MM.1S (cell line): Measurements from ENCODE around the gene GSE1.

ENCODE experiments used
- DNase-seq: peaks from one replicate; pipeline ENCODE4 v3.0.0-alpha.2; 2015
- H2AFZ ChIP-seq: fragments of 300-600 bp; sonication (generic); 2 replicates; pipeline ENCODE4 v1.6.0; 2016; ENCODE audit warnings: antibody characterized with exemption, low read length
- H3F3A ChIP-seq: fragments of 300-600 bp; sonication (generic); 2 replicates; pipeline ENCODE4 v1.6.1; 2016; ENCODE audit warnings: mild to moderate bottlenecking, antibody characterized with exemption, low read length, moderate library complexity, mixed read lengths; ENCODE audit not compliant: insufficient read depth
- H3K27ac ChIP-seq: fragments of 300-600 bp; sonication (generic); 2 replicates; pipeline ENCODE4 v1.5.1; 2016; ENCODE audit warnings: mild to moderate bottlenecking, low read length
- H3K27me3 ChIP-seq: fragments of 300-600 bp; sonication (generic); replicated peaks from 2 replicates; pipeline ENCODE4 v1.6.0; 2016; ENCODE audit warnings: low read length; ENCODE audit not compliant: insufficient read depth
- H3K36me3 ChIP-seq: fragments of 300-600 bp; sonication (generic); replicated peaks from 2 replicates; pipeline ENCODE4 v1.6.1; 2016; ENCODE audit warnings: mild to moderate bottlenecking, low read length, mixed read lengths; ENCODE audit not compliant: insufficient read depth
- H3K4me1 ChIP-seq: fragments of 300-600 bp; sonication (generic); 2 replicates; pipeline ENCODE4 v1.6.1; 2016; ENCODE audit warnings: low read length, mixed read lengths
- H3K4me2 ChIP-seq: fragments of 300-600 bp; sonication (generic); 2 replicates; pipeline ENCODE4 v1.6.0; 2016; ENCODE audit warnings: low read depth, low read length
- H3K4me3 ChIP-seq: fragments of 300-600 bp; sonication (generic); 2 replicates; pipeline ENCODE4 v1.5.1; 2016; ENCODE audit warnings: low read length, mixed read lengths
- H3K79me2 ChIP-seq: fragments of 300-600 bp; sonication (generic); 2 replicates; pipeline ENCODE4 v1.6.1; 2016; ENCODE audit warnings: mixed run types, low read length, mixed read lengths
- H3K9ac ChIP-seq: fragments of 300-600 bp; sonication (generic); 2 replicates; pipeline ENCODE4 v1.6.1; 2016; ENCODE audit warnings: low read length, mixed read lengths
- H3K9me2 ChIP-seq: fragments of 300-600 bp; sonication (generic); replicated peaks from 2 replicates; pipeline ENCODE4 v1.6.1; 2016; ENCODE audit warnings: mild to moderate bottlenecking, low read length, mixed read lengths; ENCODE audit not compliant: insufficient read depth
- H3K9me3 ChIP-seq: fragments of 300-600 bp; sonication (generic); replicated peaks from 2 replicates; pipeline ENCODE4 v1.6.1; 2016; ENCODE audit warnings: mild to moderate bottlenecking, low read length, mixed read lengths; ENCODE audit not compliant: insufficient read depth
- H4K20me1 ChIP-seq: fragments of 300-600 bp; sonication (generic); 2 replicates; pipeline ENCODE4 v1.6.1; 2016; ENCODE audit warnings: mild to moderate bottlenecking, low read length, moderate library complexity, mixed read lengths; ENCODE audit not compliant: insufficient read depth
- EZH2 ChIP-seq: fragments of 300-600 bp; sonication (generic); optimal IDR thresholded peaks from 2 replicates; pipeline ENCODE3; 2017; ENCODE audit warnings: low read depth, mild to moderate bottlenecking, antibody characterized with exemption, low read length, mixed read lengths
- EZH2phosphoT487 ChIP-seq: fragments of 300-600 bp; sonication (generic); IDR thresholded peaks from 2 replicates; pipeline ENCODE4 v1.6.1; 2018; ENCODE audit warnings: antibody characterized with exemption, low read length
- TF ChIP-seq, protein P1 (sequence below): fragments of 300-600 bp; sonication (generic); IDR thresholded peaks from 2 replicates; pipeline ENCODE4 v1.5.1; 2016; ENCODE audit warnings: antibody characterized with exemption, low read length, mixed read lengths

The GSE1 gene

DNA sequence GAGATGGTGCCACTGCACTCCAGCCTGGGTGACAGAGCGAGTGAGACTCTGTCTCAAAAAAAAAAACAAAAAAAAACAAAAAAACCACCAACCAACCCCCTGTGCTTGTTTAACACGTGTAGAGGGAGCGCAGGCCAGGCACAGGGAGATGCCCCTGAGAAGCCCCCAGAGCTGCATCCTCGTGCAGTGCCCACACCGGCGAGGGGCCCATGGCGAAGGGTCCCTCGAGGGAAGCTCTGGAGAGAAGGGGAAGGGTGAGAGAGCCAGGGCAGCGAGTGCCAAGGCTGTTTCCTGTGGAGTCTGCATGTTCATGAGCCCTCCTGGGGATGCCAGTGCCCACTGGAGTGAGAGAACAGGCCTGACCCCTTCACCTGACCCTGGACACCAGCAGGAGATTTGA, 47.8 kb upstream of the GSE1 start:
- no peak for DNase-seq
- no peak overlapping the region for H2AFZ ChIP-seq
- H3K9me2 ChIP-seq: no peaks in the 10 kb centered on the region
- H3K4me2 ChIP-seq: no peak overlapping the region
- no peaks in the 10 kb centered on the region for H3K27me3 ChIP-seq
- H3K9ac ChIP-seq: no peak overlapping the region
- H3K27ac ChIP-seq: no peak overlapping the region
- H3K9me3 ChIP-seq: no peaks in the 10 kb centered on the region
- H4K20me1 ChIP-seq: no peaks in the 10 kb centered on the region
- peaks cover 9% of the 10 kb centered on the region; the same call in 1 of the 2 replicates for H3K4me1 ChIP-seq
- H3K36me3 ChIP-seq: no peaks in the 10 kb centered on the region
- TF ChIP-seq, protein P1, sequence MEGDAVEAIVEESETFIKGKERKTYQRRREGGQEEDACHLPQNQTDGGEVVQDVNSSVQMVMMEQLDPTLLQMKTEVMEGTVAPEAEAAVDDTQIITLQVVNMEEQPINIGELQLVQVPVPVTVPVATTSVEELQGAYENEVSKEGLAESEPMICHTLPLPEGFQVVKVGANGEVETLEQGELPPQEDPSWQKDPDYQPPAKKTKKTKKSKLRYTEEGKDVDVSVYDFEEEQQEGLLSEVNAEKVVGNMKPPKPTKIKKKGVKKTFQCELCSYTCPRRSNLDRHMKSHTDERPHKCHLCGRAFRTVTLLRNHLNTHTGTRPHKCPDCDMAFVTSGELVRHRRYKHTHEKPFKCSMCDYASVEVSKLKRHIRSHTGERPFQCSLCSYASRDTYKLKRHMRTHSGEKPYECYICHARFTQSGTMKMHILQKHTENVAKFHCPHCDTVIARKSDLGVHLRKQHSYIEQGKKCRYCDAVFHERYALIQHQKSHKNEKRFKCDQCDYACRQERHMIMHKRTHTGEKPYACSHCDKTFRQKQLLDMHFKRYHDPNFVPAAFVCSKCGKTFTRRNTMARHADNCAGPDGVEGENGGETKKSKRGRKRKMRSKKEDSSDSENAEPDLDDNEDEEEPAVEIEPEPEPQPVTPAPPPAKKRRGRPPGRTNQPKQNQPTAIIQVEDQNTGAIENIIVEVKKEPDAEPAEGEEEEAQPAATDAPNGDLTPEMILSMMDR: no peak
- TF ChIP-seq EZH2 (no peak), EZH2phosphoT487 (no peak)
- peaks cover 85% of the 10 kb centered on the region for H3K79me2 ChIP-seq
- no peak overlapping the region for H3K4me3 ChIP-seq
- H3F3A ChIP-seq: peaks cover 6% of the 10 kb centered on the region

DNA sequence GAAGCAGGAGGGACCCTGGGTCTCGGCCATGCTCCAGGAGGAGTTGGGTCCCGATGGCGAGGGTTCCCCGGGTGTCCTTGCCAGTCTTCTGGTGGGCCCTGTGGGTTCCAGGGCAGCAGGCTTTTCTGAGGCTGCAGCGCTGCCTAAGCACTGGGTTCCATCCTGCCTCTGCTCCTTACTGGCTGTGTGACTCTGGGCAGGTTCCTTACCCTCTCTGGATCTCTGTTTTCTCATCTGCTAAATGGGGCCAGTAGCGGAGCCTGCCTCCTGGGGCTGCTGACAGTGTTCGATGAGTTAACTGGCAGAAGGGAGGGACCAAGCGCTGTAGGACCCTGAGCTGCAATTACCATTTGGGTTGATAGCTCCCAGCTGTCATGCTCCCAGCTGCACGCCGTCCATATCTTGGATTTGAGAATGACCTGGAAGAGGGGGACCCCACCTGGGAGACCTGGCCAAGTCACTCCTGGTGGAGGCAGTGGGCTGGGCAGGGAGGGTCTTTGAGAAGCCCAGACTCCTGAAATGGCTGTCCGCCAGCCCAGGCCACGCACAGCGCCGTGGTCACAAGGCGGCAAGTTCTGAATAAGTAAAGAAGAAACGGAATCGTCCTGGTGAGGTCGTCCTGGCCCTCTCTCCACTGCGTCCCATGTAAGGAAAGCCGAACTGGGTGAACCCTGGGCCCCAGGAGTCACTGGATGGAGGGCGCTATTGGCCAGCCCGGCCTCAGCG, 47.2 kb upstream of the GSE1 start:
- no peak overlapping the region for H3K27ac ChIP-seq
- H3K9me2 ChIP-seq: no peaks in the 10 kb centered on the region
- H3K79me2 ChIP-seq: peaks cover 80% of the 10 kb centered on the region
- no peak for DNase-seq
- H2AFZ ChIP-seq: no peak overlapping the region
- H3K4me3 ChIP-seq: no peak overlapping the region
- H3K9me3 ChIP-seq: no peaks in the 10 kb centered on the region
- H3K4me2 ChIP-seq: no peak overlapping the region
- peaks cover 12% of the 10 kb centered on the region for H3F3A ChIP-seq
- H3K36me3 ChIP-seq: no peaks in the 10 kb centered on the region
- no peak overlapping the region for H3K9ac ChIP-seq
- TF ChIP-seq, protein P1: no peak
- TF ChIP-seq EZH2 (no peak), EZH2phosphoT487 (no peak)
- peaks cover 14% of the 10 kb centered on the region for H3K4me1 ChIP-seq
- H4K20me1 ChIP-seq: no peaks in the 10 kb centered on the region
- H3K27me3 ChIP-seq: no peaks in the 10 kb centered on the region

DNA sequence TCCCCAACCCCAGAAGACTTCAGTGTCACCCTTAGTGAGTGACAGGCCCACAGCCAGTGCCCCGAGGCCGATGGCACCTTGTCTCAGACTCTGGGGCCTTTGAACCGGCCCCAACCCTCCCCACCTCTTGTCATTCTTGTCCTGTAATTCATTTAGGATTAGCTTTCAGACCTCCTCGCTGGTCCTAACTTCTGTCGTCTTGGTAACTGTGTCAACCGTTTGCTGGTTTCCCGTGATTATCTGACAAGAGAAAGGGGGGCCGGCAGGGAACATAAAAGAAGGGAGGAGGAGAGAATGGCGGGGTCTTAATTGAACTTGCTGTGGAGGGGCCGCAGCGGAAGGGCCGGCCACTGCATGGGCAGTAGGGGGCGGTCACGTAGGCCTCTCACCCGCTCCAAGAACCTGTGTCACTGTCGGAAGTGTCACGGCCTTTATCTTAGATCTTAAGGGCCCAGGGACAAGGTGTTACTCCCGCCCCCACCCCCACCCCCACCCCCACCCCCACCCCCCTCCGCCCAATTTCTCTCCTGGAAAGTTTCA, 46.5 kb upstream of the GSE1 start:
- Histone ChIP-seq H3K4me3 (no peak overlapping the region), H4K20me1 (no peaks in the 10 kb centered on the region), H3K9me2 (no peaks in the 10 kb centered on the region)

More for the DNA sequence above, 46.5 kb upstream of the GSE1 start:
- no peaks in the 10 kb centered on the region for H3K36me3 ChIP-seq
- no peak for DNase-seq
- H3K4me1 ChIP-seq: peaks cover 21% of the 10 kb centered on the region
- H3K27me3 ChIP-seq: no peaks in the 10 kb centered on the region
- H3K79me2 ChIP-seq: peaks cover 80% of the 10 kb centered on the region
- peaks cover 19% of the 10 kb centered on the region for H3F3A ChIP-seq
- no peak overlapping the region for H3K27ac ChIP-seq
- H3K9ac ChIP-seq: no peak overlapping the region
- no peak overlapping the region for H3K4me2 ChIP-seq
- no peak overlapping the region for H2AFZ ChIP-seq
- H3K9me3 ChIP-seq: no peaks in the 10 kb centered on the region
- TF ChIP-seq EZH2phosphoT487 (no peak), EZH2 (no peak)
- TF ChIP-seq, protein P1: no peak
